Colonic mucosa (tissue), 4 donors: ENCODE measurements around the gene XXYLT1. TPM values are rescaled to one million over a fixed set of nuclear protein-coding genes. Genes with fewer than 3 reads are reported as not detected.
A peak's percentile ranks its signal among the peaks of the same experiment; 100 is the strongest.

ENCODE experiments used
- DNase-seq: peaks from one replicate; pipeline ENCODE4 v3.0.0-alpha.2; 2020
- H3K27ac ChIP-seq: fragments of 200-600 bp; one replicate; pipeline ENCODE4 v1.8.0; 2021
- H3K27me3 ChIP-seq: fragments of 200-600 bp; one replicate; pipeline ENCODE4 v1.8.0; 2021
- H3K36me3 ChIP-seq: fragments of 200-600 bp; one replicate; pipeline ENCODE4 v1.8.0; 2021
- H3K4me1 ChIP-seq: fragments of 200-600 bp; one replicate; pipeline ENCODE4 v1.8.0; 2021; ENCODE audit warnings: mild to moderate bottlenecking
- H3K4me3 ChIP-seq: fragments of 200-600 bp; one replicate; pipeline ENCODE4 v1.8.0; 2021
- H3K9ac ChIP-seq, 2 donors: one replicate each; pipeline ENCODE4 v1.7.0; 2013; ENCODE audit warnings: control low read depth in 2 of 2, low read depth in 2 of 2, low read length in 2 of 2
- H3K9me3 ChIP-seq: fragments of 200-600 bp; one replicate; pipeline ENCODE4 v1.8.0; 2021
- intact Hi-C: fragments of 100-400 bp; cut with DNase I; formaldehyde crosslinking; loops from one replicate; pipeline ENCODE4 v1.14.1; 2022
- total RNA-seq, 2 donors: library from RNA; stranded (reverse); fragmentation: NEBNext Ultra II Directional in 1 of 2; extraction: Animal tissue kit (Norgen Biotek cat#: 25700) in 1 of 2; gene quantifications; one replicate each; pipeline ENCODE4 v1.2.1, GENCODE V29; 2021
- TF ChIP-seq, protein P1 (sequence below): fragments of 200-600 bp; IDR thresholded peaks from one replicate; pipeline ENCODE4 v1.8.0; 2022; ENCODE audit warnings: antibody characterized with exemption, mild to moderate bottlenecking
- donor health status: healthy.
- donor health status: DM: no; HTN: no; CAD: no.
- donor health status: DM: no; HTN: no; CAD: no.

XXYLT1 gene
- total RNA-seq, 2 donors from 2014 or later = 8.3 to 10.9 TPM

DNA sequence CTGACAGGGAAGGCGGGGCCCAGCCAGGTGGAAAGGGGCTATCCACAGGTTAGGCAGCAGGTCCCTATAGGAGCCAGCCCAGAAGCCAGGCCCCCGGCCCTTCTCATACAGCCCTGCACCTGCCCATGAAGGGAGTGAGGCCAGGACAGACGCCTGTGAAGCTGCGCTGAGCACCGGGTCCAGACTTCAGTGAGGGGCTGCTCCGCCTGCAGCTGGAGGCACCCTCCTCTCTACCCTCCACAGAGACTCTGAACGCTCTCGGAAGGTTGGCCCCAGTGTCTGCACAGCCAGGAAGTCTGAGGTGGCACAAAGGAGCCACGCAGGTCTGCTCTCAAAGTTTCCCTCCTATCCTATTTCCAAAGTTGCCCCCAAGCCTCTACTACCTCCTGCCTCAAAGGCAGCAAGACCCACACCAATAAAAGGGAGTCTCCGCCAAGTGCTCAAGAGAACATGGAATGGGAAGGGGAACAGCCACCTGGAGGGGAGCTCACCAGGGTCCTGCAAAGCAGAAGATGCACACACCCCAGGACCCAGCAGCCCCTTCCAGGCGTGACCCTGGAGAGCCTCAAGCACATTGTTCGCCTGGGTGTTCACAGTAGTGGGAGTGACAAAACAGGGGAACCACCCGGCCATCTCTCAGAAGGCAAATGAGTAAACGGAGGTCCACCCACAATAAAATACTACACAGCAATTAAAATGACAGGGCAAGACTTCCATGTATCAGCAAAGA is 19.5 kb downstream of the XXYLT1 start:
- Histone ChIP-seq H3K9me3 (no peaks in the 10 kb centered on the region), H3K27ac (no peak overlapping the region), H3K9ac (no peak overlapping the region), H3K36me3 (no peaks in the 10 kb centered on the region), H3K27me3 (no peaks in the 10 kb centered on the region), H3K4me3 (no peak overlapping the region), H3K4me1 (no peaks in the 10 kb centered on the region)
- TF ChIP-seq, protein P1, sequence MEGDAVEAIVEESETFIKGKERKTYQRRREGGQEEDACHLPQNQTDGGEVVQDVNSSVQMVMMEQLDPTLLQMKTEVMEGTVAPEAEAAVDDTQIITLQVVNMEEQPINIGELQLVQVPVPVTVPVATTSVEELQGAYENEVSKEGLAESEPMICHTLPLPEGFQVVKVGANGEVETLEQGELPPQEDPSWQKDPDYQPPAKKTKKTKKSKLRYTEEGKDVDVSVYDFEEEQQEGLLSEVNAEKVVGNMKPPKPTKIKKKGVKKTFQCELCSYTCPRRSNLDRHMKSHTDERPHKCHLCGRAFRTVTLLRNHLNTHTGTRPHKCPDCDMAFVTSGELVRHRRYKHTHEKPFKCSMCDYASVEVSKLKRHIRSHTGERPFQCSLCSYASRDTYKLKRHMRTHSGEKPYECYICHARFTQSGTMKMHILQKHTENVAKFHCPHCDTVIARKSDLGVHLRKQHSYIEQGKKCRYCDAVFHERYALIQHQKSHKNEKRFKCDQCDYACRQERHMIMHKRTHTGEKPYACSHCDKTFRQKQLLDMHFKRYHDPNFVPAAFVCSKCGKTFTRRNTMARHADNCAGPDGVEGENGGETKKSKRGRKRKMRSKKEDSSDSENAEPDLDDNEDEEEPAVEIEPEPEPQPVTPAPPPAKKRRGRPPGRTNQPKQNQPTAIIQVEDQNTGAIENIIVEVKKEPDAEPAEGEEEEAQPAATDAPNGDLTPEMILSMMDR = no peak
- DNase-seq = peak; percentile 18
- intact Hi-C loops = loop anchor here (10.0 kb wide), 2 partner anchors 137 to 267 kb away; no protein-coding TSS in a partner anchor

DNA sequence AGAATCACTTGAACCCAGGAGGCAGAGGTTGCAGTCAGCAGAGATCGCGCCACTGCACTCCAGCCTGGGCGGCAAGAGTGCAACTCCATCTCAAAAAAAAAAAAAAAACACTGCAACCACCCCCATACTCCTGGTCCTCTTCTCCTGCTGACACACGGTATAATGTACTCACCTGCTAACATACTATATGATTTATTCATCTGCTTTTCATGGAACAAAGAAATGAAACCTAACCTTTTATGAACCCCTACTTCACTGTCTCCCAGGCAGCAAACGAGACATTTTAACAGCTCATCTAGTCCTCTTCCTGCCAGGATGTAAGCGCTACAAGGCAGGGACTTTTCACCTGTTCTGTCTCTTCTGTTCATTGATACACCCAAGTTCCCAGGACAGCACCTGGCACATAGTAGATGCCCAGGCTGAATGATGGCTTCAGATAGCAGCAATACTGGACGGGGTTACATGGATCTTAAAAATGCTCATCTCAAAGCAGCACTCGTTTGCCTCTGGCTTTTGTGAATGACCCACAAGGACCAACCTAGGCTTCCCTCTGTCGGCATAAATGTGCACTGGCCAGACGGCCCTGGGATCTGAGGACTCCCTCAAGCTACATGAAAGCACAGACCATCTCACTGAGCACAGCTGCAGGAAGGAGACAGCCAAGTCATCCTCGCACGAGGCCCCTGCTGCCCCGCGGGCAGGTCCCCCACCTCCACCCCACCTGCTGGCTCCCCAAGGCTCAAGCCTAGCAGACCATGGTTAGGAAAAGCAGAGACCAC is 20.3 kb downstream of the XXYLT1 start:
- no peaks in the 10 kb centered on the region for H3K36me3 ChIP-seq
- TF ChIP-seq, protein P1 = no peak
- no peaks in the 10 kb centered on the region for H3K9me3 ChIP-seq
- intact Hi-C loops = loop anchor here (10.0 kb wide), 2 partner anchors 136 to 266 kb away; no protein-coding TSS in a partner anchor
- H3K9ac ChIP-seq = no peak overlapping the region
- H3K4me1 ChIP-seq = no peaks in the 10 kb centered on the region
- no peaks in the 10 kb centered on the region for H3K27me3 ChIP-seq
- peak; percentile 18 for DNase-seq
- no peak overlapping the region for H3K27ac ChIP-seq
- H3K4me3 ChIP-seq = no peak overlapping the region

DNA sequence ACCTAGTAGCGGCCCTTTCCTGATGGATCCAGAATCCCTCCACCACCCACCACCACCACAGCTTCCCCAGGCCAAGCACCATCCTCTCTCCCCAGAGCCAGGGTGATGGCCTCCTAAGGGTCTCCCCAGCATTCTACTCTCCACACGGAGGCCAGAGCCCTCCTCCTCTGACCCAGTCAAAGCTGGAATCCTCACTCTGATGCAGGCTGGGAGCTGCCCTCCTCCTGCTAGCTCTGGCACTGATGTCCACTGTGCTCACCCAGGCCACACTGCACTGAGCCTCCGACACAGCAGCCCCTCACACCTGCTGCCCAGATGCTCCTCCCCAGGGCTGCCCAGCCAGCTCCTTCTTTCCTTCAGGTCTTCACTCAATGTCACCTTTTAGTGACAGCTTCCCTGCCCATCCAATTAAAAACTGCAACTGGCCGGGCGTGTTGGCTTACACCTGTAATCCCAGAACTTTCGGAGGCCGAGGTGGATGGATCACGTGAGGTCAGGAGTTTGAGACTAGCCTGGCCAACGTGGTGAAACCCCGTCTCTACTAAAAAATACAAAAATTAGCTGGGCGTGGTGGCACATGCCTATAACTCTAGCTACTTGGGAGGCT is 21.0 kb downstream of the XXYLT1 start:
- no peaks in the 10 kb centered on the region for H3K36me3 ChIP-seq
- peak; percentile 10 for DNase-seq
- no peaks in the 10 kb centered on the region for H3K9me3 ChIP-seq
- H3K4me3 ChIP-seq = no peak overlapping the region
- no peak overlapping the region for H3K27ac ChIP-seq
- no peak overlapping the region for H3K9ac ChIP-seq
- intact Hi-C loops = loop anchor here (10.0 kb wide), 2 partner anchors 135 to 265 kb away; no protein-coding TSS in a partner anchor
- H3K27me3 ChIP-seq = no peaks in the 10 kb centered on the region
- TF ChIP-seq, protein P1 = no peak
- no peaks in the 10 kb centered on the region for H3K4me1 ChIP-seq

DNA sequence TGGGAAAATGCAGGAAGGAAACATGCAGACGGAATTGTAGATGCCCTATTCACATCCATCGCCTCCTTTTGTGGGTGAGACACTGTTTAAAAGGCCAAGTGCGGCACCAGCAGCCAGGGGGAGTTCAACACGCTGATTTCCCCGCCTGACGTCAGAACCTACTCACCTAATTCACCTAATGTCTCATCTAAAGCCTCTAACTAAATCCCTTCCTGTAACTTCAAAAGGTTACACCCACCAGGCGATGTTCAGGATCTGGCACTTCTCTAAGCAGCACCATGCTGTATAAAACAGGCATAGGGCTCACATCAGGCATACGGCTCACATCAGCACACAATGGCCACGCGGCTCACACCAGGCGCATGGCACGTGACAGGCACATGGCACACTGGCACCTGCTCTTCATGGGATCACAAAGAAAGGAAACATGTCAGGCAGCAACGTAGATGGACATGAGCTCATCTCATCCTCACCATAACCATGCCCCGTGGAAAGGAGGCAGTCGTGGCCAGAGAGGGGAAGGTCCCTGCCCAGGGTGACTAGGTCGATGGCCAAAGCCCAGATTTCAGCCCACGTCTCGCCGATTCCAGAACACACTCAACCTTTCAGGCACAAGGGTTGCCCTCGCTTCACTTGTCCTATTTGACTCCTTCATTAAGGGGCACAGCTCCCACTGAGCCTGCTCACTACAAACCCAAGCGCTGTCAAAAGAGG is 21.7 kb downstream of the XXYLT1 start:
- Histone ChIP-seq H3K27ac (no peak overlapping the region), H3K27me3 (no peaks in the 10 kb centered on the region), H3K9ac (no peak overlapping the region), H3K9me3 (no peaks in the 10 kb centered on the region), H3K36me3 (no peaks in the 10 kb centered on the region), H3K4me1 (no peaks in the 10 kb centered on the region), H3K4me3 (no peak overlapping the region)
- intact Hi-C loops = no loop called here
- TF ChIP-seq, protein P1 = no peak
- no peak for DNase-seq

DNA sequence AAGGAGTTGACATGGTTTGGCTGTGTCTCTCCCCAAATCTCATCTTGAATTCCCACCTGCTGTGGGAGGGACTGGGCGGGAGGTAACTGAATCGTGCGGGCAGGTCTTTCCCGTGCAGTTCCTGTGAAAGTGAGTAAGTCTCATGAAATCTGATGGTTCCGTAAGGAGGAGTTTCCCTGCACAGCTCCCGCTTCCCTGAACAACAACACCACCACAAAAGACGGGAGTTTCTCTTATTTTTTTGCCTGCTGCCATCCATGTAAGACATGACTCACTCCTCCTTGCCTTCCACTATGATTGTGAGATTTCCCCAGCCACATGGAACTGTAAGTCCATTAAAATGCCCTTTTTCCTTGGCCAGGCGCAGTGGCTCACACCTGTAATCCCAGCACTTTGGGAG is 22.7 kb downstream of the XXYLT1 start:
- intact Hi-C loops = no loop called here

More for the DNA sequence above, 22.7 kb downstream of the XXYLT1 start:
- Histone ChIP-seq H3K27ac (no peak overlapping the region), H3K4me3 (no peak overlapping the region), H3K9me3 (no peaks in the 10 kb centered on the region), H3K9ac (no peak overlapping the region), H3K27me3 (no peaks in the 10 kb centered on the region), H3K36me3 (no peaks in the 10 kb centered on the region), H3K4me1 (no peaks in the 10 kb centered on the region)
- TF ChIP-seq, protein P1 = no peak
- no peak for DNase-seq
